Ramos (cell line): ENCODE results near the gene OPA1.

ENCODE experiments used
- in situ Hi-C: fragments of 300-500 bp; cut with MboI; formaldehyde crosslinking; loops from one replicate; pipeline ENCODE4 v1.14.3; 2022; ENCODE audit warnings: low sequenced_read_pairs; ENCODE audit not compliant: unreplicated experiment

The OPA1 gene, protein sequence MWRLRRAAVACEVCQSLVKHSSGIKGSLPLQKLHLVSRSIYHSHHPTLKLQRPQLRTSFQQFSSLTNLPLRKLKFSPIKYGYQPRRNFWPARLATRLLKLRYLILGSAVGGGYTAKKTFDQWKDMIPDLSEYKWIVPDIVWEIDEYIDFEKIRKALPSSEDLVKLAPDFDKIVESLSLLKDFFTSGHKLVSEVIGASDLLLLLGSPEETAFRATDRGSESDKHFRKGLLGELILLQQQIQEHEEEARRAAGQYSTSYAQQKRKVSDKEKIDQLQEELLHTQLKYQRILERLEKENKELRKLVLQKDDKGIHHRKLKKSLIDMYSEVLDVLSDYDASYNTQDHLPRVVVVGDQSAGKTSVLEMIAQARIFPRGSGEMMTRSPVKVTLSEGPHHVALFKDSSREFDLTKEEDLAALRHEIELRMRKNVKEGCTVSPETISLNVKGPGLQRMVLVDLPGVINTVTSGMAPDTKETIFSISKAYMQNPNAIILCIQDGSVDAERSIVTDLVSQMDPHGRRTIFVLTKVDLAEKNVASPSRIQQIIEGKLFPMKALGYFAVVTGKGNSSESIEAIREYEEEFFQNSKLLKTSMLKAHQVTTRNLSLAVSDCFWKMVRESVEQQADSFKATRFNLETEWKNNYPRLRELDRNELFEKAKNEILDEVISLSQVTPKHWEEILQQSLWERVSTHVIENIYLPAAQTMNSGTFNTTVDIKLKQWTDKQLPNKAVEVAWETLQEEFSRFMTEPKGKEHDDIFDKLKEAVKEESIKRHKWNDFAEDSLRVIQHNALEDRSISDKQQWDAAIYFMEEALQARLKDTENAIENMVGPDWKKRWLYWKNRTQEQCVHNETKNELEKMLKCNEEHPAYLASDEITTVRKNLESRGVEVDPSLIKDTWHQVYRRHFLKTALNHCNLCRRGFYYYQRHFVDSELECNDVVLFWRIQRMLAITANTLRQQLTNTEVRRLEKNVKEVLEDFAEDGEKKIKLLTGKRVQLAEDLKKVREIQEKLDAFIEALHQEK

DNA sequence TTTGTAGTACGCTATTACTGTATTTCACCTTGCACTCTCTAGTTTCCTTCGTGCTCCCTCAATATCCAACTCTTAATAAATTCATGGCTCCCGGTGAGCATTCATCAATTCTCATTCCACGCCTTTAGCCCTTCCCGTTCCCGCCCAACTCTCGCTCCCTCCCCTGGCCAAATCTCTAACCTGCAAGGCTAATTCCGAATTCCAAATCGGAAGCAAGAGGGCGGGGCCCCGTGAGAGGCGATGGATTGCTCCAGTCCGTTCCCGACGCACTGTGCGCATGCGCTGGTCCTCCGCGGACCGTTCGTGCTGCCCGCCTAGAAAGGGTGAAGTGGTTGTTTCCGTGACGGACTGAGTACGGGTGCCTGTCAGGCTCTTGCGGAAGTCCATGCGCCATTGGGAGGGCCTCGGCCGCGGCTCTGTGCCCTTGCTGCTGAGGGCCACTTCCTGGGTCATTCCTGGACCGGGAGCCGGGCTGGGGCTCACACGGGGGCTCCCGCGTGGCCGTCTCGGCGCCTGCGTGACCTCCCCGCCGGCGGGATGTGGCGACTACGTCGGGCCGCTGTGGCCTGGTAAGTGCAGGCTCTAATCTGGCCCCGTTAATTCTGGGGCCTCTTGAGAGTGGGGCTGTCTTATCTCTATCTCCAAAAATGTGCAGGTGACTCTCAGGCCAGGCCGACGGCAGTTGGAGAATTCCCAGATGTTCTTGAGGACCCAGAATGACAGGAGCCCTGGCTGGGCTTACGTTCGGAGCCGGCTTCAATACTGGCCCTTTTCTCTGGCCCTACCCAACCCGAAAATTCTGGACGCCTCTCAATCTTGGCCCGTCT, at the start of gene OPA1:
TSS of gene OPA1 (plus strand) at position 368 of the 827 bp plus-strand sequence. CDS start at position 538, 170 bp downstream.
- in situ Hi-C loops = no loop called here

DNA sequence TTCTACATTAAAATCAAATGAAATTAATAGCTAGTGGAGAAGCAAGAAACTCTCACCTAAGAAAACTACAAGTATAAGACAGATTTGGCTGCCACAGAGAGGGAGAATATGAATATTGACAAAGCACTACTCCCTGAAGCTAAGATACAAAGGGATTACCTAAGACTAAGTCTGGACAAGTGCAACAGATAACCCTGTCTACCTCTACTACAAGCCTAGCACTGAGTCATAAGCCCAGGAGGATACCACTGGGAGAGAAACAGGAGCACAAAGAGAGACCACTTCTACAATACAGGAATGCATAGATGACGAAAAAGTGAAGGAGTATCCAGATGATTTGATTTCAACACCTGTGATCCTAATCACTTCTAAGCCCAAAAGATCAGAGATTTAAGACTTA, 48.7 kb upstream of the OPA1 start:
- in situ Hi-C loops = no loop called here

DNA sequence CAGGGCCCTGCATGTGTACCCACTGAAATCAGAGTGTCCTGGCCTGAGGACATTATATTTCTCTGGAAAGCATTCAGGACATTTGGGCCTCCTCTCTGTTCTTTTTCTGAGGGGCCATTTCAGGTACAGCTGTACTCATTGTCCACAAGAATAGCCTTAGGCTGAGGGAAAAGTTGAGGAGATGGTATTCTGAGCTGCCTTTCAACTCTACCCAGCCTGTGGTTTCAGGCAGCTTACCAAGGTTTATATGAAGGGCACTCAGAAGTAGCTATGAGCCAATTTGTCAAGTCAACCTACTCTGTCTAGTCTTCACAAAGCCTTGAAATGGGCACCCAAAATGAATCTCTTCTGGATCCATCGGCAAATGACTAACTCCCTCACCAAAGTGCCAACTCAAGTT, 47.7 kb upstream of the OPA1 start:
- in situ Hi-C loops = no loop called here

DNA sequence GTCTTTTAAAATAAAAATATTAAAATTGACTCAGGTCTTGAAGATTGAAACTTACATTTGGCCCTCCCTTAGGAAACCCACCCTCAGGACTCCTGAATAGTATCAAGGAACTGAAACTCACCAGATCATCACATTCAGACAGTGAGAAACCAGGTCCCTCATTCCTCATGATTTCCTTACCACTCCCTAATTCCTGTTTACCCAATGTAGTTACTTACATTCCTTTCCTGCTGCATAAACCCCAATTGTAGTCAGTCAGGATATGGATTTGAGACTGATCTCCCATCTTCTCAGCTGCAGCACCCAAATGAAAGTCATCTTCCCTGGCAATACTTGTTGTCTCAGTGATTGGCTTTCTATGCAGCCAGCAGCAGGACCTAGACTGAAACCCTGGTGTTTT, 46.9 kb upstream of the OPA1 start:
- in situ Hi-C loops = no loop called here

DNA sequence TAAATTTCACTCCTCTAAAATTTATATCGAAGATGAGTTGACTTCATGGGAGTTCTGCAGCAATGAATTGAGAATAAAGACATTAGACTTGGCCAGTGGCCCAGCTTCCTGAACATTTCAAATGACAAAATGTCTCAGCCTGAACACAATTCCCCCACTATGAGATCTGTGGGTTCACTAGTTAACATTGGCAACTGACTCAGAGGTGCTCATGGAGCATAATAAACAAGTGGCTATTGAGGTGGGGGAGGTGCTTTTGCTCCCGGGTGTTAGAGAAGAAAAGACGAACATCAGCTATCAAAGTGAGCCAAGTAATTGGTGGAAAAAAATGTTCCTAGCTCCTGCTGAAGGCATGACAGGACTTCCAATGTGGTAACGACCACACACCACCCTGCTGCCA, 44.6 kb upstream of the OPA1 start:
- in situ Hi-C loops = no loop called here

DNA sequence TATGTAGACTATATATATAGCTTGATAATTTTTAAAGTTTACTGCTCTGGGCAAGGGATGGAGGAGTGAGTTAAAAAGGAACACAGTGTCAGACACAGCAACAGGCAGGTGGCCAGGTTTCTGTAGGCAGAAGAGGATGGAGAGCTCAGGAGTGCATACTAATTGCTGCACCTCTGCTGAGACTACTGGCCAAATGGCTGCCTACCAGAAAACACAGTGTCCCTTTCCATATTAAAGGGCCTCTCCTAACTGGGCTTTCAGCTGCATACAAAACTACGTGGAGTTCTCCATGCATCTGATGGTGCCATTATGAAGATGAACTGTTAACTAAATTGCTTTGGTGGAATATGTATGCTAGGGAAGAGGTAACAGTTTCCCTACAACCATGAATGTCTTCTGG, 40.1 kb upstream of the OPA1 start:
- in situ Hi-C loops = loop anchor here (25.0 kb wide), 1 partner anchor 991 kb away; no protein-coding TSS in a partner anchor

DNA sequence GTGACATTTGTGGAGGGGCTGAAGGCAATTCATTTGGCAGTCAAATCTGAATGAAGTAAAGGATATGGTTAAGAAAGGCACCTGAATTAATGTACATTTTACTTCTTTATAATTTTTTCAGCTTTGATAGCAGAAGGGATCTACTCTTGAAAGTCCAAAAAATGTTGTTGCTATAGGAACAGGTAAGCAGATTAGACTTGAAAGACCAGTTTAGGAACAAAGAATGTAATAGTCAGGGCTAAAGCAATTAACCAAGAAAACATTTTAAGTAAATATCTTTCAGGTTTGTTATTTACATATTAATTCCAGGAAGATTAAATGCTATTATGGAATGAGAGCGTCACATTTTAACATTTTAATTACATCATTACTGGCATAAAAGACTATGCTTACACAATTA, 39.4 kb upstream of the OPA1 start:
- in situ Hi-C loops = loop anchor here (25.0 kb wide), 1 partner anchor 991 kb away; no protein-coding TSS in a partner anchor

DNA sequence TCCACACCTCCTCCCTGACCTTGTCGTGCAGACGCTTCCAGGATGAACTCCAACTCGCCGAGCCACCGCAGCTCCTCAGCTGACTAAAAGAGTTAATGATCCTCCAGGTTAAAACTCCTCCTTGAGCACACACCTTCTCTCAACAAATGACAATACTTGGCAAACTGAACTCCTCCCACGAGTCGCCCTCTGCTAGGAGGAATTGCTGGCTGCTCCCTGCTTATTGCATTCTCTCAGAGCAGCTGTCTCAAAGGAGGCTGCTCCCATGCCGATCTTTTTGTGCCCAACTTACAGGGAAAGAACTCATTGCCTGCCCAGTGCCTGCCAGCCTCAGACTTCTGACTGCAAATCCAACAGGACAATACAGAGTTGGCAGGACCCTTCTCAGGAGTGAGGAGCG, 38.2 kb upstream of the OPA1 start, which contains the start of gene ATP13A4:
TSS of gene ATP13A4 (minus strand) at position 85 of the 400 bp plus-strand sequence. CDS start 96 bp downstream, outside the sequence.
- in situ Hi-C loops = loop anchor here (25.0 kb wide), 1 partner anchor 993 kb away; no protein-coding TSS in a partner anchor

DNA sequence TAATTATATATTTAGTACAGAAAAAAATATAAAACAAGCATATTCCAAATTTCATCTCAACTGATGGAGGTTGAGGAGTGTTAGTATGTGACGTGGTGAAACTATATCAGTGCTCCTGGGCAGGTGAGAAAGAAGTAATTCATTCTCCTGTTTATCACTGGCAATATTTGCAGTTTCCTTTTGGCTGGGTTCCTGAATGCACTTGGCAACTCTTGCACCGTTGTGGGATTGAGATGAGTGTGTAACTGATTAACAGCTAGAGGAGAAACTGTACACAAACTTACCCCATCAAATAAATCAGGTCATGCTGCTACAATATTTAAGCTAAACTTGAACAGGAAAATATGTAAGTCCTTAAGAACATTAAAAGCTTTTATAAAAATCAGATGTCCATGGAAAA, 36.2 kb upstream of the OPA1 start:
- in situ Hi-C loops = loop anchor here (25.0 kb wide), 1 partner anchor 995 kb away; no protein-coding TSS in a partner anchor

DNA sequence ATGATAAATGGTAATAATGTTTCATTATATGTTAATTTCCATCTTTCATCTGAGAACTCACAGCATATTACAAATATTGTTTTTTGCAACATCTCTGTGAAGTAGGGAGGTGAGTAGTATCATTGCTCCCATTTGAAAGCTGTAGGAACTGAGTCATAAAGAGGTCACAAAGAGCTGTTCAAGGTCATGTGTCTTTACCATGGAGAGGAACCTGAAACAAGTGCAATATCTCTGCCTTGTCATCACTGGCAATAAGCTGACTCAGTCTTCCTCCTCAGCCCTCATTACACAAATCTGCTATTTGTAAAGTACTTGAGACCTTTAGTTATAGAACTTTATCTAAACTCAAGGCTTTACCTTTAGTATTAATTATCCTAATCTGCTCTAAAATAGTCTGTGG, 33.9 kb upstream of the OPA1 start:
- in situ Hi-C loops = loop anchor here (25.0 kb wide), 1 partner anchor 997 kb away; no protein-coding TSS in a partner anchor

DNA sequence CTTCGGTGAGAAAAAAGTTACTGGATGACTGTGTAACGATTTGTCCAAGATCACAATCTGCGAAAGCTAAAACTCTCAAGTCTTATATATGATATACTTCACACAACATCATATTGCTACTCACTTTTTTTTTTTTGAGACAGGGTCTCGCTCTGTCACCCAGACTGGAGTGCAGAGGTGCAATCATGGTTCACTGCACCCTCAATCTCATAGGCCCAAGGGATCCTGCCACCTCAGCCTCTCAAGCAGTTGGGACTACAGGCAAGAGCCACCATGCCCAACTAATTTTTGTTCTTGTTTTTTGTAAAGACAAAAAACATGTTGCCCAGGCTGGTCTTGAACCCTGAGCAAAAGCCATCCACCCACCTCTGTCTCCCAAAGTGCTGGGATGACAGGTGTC, 32.9 kb upstream of the OPA1 start:
- in situ Hi-C loops = loop anchor here (25.0 kb wide), 1 partner anchor 998 kb away; no protein-coding TSS in a partner anchor

DNA sequence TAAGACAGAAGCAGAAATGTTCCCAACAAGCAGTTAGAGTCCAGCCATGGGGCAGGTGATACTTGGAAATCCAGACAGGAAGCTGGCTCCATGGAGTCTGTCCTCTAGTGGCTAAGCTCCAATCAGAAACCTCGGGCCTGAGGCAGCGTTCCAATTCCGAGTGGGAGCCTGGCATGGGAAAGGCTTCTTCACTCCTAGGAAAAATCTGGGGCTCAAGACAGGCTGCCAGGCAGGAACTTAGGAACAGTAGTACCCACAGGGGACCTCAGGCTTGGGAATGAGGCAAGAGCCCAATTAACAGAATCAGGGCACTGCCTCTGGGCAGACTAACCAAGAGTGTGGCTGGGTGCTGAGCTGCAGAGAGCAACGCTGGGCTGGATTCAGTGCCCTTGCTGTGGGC, 32.1 kb upstream of the OPA1 start:
- in situ Hi-C loops = loop anchor here (25.0 kb wide), 1 partner anchor 999 kb away; no protein-coding TSS in a partner anchor

DNA sequence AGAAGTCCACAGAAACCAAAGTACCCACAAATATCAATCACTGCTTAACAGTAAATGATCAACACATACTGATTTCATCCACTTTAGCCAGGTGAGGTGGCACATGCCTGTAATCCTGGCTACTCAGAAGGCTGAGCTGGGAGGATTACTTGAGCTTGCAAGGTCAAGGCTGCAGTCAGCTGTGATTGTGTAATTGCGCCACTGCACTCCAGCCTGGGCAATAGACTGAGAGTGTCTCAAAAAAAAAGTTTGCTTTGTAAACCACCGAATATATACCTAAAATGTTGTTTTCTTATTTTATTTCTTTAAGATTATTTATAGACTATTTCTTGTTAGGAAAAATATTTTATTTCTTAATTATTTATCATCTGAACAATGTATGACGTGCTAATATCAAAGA, 29.6 kb upstream of the OPA1 start:
- in situ Hi-C loops = loop anchor here (25.0 kb wide), 1 partner anchor 1001 kb away; no protein-coding TSS in a partner anchor

DNA sequence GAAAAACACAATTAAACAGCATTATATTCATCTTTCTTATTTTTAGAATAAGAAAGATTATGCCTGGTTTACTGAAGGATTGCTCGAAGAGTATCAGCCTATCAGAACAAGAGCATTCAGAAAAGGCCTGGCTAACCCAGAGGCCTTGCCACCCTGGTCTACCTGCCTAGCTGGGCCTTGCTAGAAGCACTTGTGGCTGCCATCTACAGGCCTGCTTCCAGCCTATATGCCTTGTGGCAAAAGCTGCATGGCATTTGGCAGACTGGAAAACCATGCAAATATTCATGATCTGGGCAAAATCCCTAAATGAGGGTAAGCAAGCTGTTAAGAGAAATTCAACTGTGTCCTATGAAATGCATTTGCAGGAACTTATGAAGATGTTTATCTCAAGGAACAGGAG, 29.0 kb upstream of the OPA1 start:
- in situ Hi-C loops = loop anchor here (25.0 kb wide), 1 partner anchor 1002 kb away; no protein-coding TSS in a partner anchor

DNA sequence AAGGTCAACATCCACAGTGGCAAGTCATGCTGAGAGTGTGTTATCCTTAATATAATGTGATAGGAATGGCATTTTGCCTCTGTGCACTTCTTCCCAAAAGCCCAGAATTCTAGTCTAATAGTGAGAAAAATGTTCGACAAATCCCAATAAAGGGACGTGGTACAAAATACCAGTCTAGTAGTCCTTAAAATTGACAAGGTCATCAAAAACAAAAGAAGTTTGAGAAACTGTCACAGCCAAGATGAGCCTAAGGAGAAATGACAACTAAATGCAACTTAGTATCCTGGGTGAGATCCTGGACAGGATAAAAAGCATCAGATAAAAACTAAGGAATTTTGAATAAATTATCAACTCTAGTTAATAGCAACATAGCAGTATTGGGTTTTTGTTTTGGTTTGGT, 23.9 kb upstream of the OPA1 start:
- in situ Hi-C loops = loop anchor here (25.0 kb wide), 1 partner anchor 1007 kb away; no protein-coding TSS in a partner anchor

DNA sequence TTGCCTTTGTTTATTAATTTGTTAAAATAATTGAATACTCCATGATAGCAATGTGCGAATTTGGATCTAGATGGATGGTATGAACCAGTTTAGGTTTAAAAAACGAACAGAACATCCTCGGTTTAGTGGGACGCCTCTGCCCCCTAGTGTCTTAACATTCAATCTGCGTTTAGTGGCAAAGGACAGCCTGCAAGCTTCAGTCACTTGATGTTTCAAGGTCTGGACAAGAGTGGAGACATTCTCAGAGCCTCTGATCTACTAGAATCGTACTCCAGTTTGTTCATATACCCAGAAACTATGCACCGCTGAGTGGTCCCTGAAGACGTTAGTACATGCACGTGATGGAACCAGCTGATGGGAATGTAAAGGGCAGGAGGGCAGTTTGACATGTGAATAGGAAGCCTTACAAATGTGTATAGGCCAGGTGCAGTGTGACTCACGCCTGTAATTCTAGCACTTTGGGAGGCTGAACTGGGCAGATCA, 20.5 kb upstream of the OPA1 start:
- in situ Hi-C loops = loop anchor here (10.0 to 25.0 kb wide), 2 partner anchors 758 to 1010 kb away; no protein-coding TSS in a partner anchor

DNA sequence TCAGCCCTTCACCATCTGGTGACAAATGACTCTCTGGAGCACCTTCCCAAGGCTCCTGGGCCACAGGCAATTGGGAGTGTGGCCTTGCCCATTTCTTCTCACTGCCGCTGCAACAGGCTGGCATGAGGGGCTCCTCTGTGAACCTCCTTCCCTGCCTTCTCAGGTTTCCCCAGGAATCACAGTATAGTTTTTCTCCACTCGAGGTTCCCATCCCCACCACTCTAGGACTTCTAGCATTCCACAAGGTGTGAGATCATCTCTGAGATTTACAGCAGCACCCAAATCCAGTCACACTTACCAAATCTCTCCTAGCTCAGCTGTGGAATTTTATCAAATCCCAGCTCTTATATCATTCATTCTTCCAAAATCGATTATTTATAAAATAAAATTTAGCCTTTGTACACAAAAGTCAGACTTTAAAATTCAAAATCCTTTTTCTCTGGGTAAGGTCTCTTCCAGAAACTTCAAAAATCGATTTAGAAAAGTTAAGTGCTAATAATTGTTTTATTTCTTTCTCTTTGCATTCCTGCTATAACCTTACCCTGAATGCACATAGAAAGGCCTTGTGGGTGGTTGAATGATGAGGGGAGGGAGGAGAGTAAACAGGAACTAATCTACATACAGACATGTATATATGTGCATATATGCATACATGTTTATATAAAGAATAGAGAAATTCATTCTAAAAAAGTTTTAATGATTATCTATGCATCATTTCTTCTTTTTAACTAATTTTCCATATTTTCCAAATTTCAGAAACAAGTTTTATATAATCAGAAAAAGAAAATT, 19.4 kb upstream of the OPA1 start:
- in situ Hi-C loops = loop anchor here (10.0 to 25.0 kb wide), 2 partner anchors 759 to 1011 kb away; no protein-coding TSS in a partner anchor

DNA sequence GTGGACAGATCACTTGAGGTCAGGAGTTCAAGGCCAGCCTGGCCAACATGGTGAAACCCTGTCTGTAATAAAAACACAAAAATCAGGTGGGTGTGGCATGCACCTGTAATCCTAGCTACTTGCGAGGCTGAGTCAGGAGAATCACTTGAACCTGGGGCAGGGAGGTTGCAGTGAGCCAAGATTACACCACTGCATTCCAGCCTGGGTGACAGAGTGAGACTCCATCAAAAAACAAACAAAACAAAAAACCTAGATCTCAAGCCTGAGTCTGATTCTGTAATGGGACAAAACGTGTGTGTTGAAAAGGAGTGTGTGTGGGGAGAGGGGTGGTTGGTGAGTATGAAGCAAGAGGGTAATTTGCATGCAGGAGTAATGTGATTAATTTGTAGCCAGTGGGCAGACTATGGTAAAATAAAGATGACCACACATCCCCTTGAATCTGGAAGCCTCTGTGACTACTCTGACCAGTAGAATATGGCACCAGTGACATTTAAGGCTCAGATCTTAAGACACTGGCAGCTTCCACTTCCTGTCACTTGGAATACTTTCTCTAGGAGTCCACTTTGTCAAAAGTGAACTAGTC, 18.4 kb upstream of the OPA1 start:
- in situ Hi-C loops = loop anchor here (10.0 to 25.0 kb wide), 2 partner anchors 760 to 1012 kb away; no protein-coding TSS in a partner anchor
